Natural killer cell (primary cell): ENCODE data around the gene RGP1. TPM values are rescaled to one million over a fixed set of nuclear protein-coding genes. Genes with fewer than 3 reads are reported as not detected.

Experiments used
- ATAC-seq, 3 donors: fragments of 150-1000 bp in 2 of 3; fragments of 200-7000 bp in 1 of 3; cut with Tn5 transposase; 1 replicate in 1 of 3; 2 replicates in 2 of 3; pipeline ENCODE4 v1.10.0; 2021; ENCODE audit warnings: mild to moderate bottlenecking in 2 of 3, moderate library complexity in 2 of 3
- DNase-seq, 2 donors: peaks; one replicate each; pipeline versions ENCODE4 v3.0.0 to v3.0.0-alpha.2; 2013 to 2021; ENCODE audit warnings: mixed read lengths in 1 of 2
- H3K27ac ChIP-seq: one replicate; pipeline ENCODE4 v1.5.1; 2013; ENCODE audit warnings: mild to moderate bottlenecking, low read length
- H3K27me3 ChIP-seq: one replicate; pipeline ENCODE4 v1.6.1; 2013; ENCODE audit warnings: low read length; ENCODE audit not compliant: control insufficient read depth, insufficient read depth
- H3K36me3 ChIP-seq: one replicate; pipeline ENCODE4 v1.6.1; 2013; ENCODE audit warnings: low read length; ENCODE audit not compliant: control insufficient read depth, insufficient read depth
- H3K4me1 ChIP-seq: one replicate; pipeline ENCODE4 v1.6.1; 2013; ENCODE audit warnings: low read length; ENCODE audit not compliant: control insufficient read depth, insufficient read depth
- H3K4me3 ChIP-seq: one replicate; pipeline ENCODE4 v1.5.1; 2013; ENCODE audit warnings: low read length
- H3K9me3 ChIP-seq: one replicate; pipeline ENCODE4 v1.6.1; 2013; ENCODE audit warnings: low read length; ENCODE audit not compliant: control insufficient read depth, insufficient read depth
- H3K27ac Mint-ChIP-seq, 2 donors: one replicate each; pipeline ENCODE4 v1.8.0; 2022; ENCODE audit warnings: mild to moderate bottlenecking in 2 of 2, mixed read lengths in 2 of 2, moderate library complexity in 1 of 2
- H3K27me3 Mint-ChIP-seq, 2 donors: one replicate each; pipeline ENCODE4 v1.8.0; 2022; ENCODE audit warnings: low read depth in 2 of 2, mixed read lengths in 2 of 2
- H3K36me3 Mint-ChIP-seq: one replicate; pipeline ENCODE4 v1.8.0; 2022; ENCODE audit warnings: mixed read lengths
- H3K4me1 Mint-ChIP-seq, 2 donors: one replicate each; pipeline ENCODE4 v1.8.0; 2022; ENCODE audit warnings: mixed read lengths in 2 of 2
- H3K4me3 Mint-ChIP-seq: one replicate; pipeline ENCODE4 v1.8.0; 2022; ENCODE audit warnings: mild to moderate bottlenecking, moderate library complexity, mixed read lengths
- H3K9me3 Mint-ChIP-seq, 2 donors: one replicate each; pipeline ENCODE4 v1.8.0; 2022; ENCODE audit warnings: mixed read lengths in 2 of 2
- WGBS: methylation state at CpG from one replicate; pipeline ENCODE4 v1.1.7; 2013; ENCODE audit warnings: missing lambda C conversion rate; ENCODE audit not compliant: insufficient coverage; 5-methylcytosine and 5-hydroxymethylcytosine counted together
- intact Hi-C: fragments of 100-400 bp; cut with micrococcal nuclease; formaldehyde crosslinking; loops from one replicate; pipeline ENCODE4 v1.14.2; 2022
- total RNA-seq, 4 donors: library from RNA; stranded (reverse); fragments of 120-200 nt in 1 of 4; gene quantifications; one replicate each; pipeline versions ENCODE4 v1.2.3 to v1.2.4, GENCODE V29; 2013 to 2022
- TF ChIP-seq, protein P1 (sequence below): fragments of 200-600 bp; IDR thresholded peaks from one replicate; pipeline ENCODE4 v1.8.0; 2022; ENCODE audit warnings: antibody characterized with exemption

The RGP1 gene
- total RNA-seq, 3 donors from 2014 or later (not counting 1 experiment from before 2014, with no cell fraction given), result 22.3 to 26.4 (median 23.3) TPM

DNA sequence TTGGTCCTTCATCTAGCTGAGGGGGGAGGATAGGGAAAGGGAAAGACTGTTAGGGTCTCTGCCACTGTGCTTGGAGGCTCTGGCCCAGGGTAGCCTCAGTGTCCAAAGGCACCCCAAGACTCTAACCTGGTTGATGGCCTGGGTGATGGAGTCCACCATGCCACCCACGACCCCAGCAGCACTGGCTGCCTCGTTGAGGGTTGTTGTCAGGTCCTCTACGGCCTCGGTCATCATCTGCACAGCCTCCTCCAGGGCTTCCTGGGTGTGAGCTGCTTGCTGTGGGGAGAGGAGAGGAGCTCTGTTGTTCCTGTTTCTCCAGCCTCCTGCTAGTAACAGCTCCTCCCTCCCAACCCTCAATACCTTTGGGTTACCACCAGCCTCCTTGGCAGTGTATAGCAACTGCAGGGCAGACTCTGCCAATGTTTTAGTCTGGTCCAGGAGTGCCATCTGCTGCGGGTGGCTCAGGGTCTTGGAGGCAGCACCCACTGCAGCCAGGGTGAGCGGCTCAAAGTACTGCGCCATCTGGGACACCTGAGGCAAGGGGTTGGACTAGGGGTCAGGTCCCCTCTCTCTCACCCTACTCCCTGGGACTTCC lies 43.2 kb upstream of the RGP1 start:
- H3K4me3 Mint-ChIP-seq, result no peak overlapping the region
- WGBS, result 97% methylated on average over 7 of the region's 7 CpGs
- ATAC-seq (no peak), DNase-seq (no peak)
- H3K9me3 Mint-ChIP-seq, result no peaks in the 10 kb centered on the region
- intact Hi-C loops, result no loop called here
- H3K36me3 Mint-ChIP-seq, result peaks cover 27% of the 10 kb centered on the region
- Histone ChIP-seq H3K36me3 (peaks cover 92% of the 10 kb centered on the region), H3K27ac (no peak overlapping the region), H3K27me3 (no peaks in the 10 kb centered on the region), H3K4me1 (no peaks in the 10 kb centered on the region), H3K9me3 (no peaks in the 10 kb centered on the region), H3K4me3 (no peak overlapping the region)
- TF ChIP-seq, protein P1, sequence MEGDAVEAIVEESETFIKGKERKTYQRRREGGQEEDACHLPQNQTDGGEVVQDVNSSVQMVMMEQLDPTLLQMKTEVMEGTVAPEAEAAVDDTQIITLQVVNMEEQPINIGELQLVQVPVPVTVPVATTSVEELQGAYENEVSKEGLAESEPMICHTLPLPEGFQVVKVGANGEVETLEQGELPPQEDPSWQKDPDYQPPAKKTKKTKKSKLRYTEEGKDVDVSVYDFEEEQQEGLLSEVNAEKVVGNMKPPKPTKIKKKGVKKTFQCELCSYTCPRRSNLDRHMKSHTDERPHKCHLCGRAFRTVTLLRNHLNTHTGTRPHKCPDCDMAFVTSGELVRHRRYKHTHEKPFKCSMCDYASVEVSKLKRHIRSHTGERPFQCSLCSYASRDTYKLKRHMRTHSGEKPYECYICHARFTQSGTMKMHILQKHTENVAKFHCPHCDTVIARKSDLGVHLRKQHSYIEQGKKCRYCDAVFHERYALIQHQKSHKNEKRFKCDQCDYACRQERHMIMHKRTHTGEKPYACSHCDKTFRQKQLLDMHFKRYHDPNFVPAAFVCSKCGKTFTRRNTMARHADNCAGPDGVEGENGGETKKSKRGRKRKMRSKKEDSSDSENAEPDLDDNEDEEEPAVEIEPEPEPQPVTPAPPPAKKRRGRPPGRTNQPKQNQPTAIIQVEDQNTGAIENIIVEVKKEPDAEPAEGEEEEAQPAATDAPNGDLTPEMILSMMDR, result no peak
- H3K27ac Mint-ChIP-seq, result peak overlapping the region in 1 of 2 donors; percentile 78
- no peaks in the 10 kb centered on the region for H3K27me3 Mint-ChIP-seq
- peaks cover 13 to 20% of the 10 kb centered on the region in 2 donors for H3K4me1 Mint-ChIP-seq

DNA sequence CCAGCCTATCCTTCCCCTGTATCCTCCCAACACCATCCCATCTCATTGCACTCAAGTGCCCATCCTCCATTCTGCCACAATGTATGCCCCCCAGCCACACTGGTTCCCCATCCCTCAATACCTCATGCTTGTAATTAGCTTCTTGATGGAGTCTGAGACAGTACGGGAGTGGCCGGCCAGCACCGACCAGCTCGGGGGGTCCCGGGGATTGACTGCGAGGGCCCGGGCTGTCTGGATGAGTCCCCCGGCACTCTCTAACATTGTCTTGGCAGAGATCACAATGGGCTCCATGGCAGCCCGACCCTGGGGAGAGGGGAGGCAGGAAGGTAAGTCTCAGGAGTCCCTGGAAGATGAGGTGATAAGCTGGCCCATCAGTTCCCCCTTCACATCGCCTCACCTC lies 42.1 kb upstream of the RGP1 start:
- Mint-ChIP-seq H3K4me1 (peaks cover 13 to 20% of the 10 kb centered on the region in 2 donors), H3K27me3 (no peaks in the 10 kb centered on the region), H3K36me3 (peaks cover 27% of the 10 kb centered on the region), H3K4me3 (no peak overlapping the region), H3K9me3 (no peaks in the 10 kb centered on the region), H3K27ac (peak overlapping the region; percentile 38 to 78)
- Histone ChIP-seq H3K9me3 (no peaks in the 10 kb centered on the region), H3K4me3 (no peak overlapping the region), H3K4me1 (no peaks in the 10 kb centered on the region), H3K36me3 (peaks cover 92% of the 10 kb centered on the region), H3K27me3 (no peaks in the 10 kb centered on the region), H3K27ac (no peak overlapping the region)
- intact Hi-C loops, result no loop called here
- 99% methylated on average over 10 of the region's 10 CpGs for WGBS
- TF ChIP-seq, protein P1, result no peak
- ATAC-seq, result no peak
- no peak for DNase-seq

DNA sequence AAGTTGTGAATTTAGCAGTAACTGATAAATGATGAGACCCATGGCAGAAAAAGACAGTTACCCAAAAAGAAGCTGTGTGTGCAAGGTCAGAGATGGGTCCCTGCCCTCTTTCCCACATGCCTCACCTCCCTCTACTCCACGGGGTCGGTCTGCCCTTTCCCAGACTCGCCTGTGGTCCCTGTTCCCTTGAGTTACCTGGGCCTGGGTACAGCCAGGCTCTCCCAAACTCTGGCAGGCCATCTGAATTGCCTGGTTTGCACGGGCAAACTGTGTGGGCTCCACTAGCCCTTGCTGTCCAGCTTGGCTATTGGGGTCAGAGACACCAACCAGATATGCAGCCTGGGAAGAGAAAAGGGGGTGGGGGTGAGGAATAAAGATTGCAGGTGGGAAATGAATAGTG lies 40.9 kb upstream of the RGP1 start:
- DNase-seq, result no peak
- WGBS, result 97% methylated on average over 4 of the region's 4 CpGs
- TF ChIP-seq, protein P1, result no peak
- H3K27me3 ChIP-seq, result no peaks in the 10 kb centered on the region
- no peaks in the 10 kb centered on the region for H3K4me1 ChIP-seq
- Mint-ChIP-seq H3K4me3 (no peak overlapping the region), H3K27me3 (no peaks in the 10 kb centered on the region), H3K36me3 (peaks cover 27% of the 10 kb centered on the region), H3K27ac (peak overlapping the region; percentile 61 to 78), H3K9me3 (no peaks in the 10 kb centered on the region), H3K4me1 (peaks cover 13 to 17% of the 10 kb centered on the region in 2 donors)
- no peaks in the 10 kb centered on the region for H3K9me3 ChIP-seq
- no peak overlapping the region for H3K4me3 ChIP-seq
- no peak for ATAC-seq
- intact Hi-C loops, result no loop called here
- H3K27ac ChIP-seq, result no peak overlapping the region
- H3K36me3 ChIP-seq, result peaks cover 92% of the 10 kb centered on the region
